ENCODE data around the gene CFHR4. TPM values are rescaled to one million over a fixed set of nuclear protein-coding genes. Genes with fewer than 3 reads are reported as not detected.
"Not testable (repeated sequence)": the region's sequence is repeated elsewhere in the genome, so short reads cannot be mapped to it uniquely, and the experiment has no call there.

Gene CFHR4
- total RNA-seq, 3 donors from 2014 or later = not detected

GRCh38 chr1:196877964-196878363, 9.9 kb upstream of the CFHR4 start:
- no peaks in the 10 kb centered on the region for H3K36me3 ChIP-seq
- no peaks in the 10 kb centered on the region for H3K27me3 ChIP-seq
- intact Hi-C loops (cut with DNase I; ENCODE audit: low total_unique reads) = no loop called here
- TF ChIP-seq POLR2A (IDR thresholded peaks at IDR 0.05) (no peak), POLR2AphosphoS5 (IDR thresholded peaks at IDR 0.05) (no peak)
- TF ChIP-seq, protein P1, sequence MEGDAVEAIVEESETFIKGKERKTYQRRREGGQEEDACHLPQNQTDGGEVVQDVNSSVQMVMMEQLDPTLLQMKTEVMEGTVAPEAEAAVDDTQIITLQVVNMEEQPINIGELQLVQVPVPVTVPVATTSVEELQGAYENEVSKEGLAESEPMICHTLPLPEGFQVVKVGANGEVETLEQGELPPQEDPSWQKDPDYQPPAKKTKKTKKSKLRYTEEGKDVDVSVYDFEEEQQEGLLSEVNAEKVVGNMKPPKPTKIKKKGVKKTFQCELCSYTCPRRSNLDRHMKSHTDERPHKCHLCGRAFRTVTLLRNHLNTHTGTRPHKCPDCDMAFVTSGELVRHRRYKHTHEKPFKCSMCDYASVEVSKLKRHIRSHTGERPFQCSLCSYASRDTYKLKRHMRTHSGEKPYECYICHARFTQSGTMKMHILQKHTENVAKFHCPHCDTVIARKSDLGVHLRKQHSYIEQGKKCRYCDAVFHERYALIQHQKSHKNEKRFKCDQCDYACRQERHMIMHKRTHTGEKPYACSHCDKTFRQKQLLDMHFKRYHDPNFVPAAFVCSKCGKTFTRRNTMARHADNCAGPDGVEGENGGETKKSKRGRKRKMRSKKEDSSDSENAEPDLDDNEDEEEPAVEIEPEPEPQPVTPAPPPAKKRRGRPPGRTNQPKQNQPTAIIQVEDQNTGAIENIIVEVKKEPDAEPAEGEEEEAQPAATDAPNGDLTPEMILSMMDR (IDR thresholded peaks at IDR 0.05) = no peak
- no peaks in the 10 kb centered on the region for H3K4me1 ChIP-seq
- no peak overlapping the region for H3K27ac ChIP-seq
- no peaks in the 10 kb centered on the region for H3K9me3 ChIP-seq
- H3K4me3 ChIP-seq = peak overlapping the region in 1 of 3 donors; percentile 35
- DNase-seq (ENCODE audit: low spot score in 2 of 2) = no peak

DNA sequence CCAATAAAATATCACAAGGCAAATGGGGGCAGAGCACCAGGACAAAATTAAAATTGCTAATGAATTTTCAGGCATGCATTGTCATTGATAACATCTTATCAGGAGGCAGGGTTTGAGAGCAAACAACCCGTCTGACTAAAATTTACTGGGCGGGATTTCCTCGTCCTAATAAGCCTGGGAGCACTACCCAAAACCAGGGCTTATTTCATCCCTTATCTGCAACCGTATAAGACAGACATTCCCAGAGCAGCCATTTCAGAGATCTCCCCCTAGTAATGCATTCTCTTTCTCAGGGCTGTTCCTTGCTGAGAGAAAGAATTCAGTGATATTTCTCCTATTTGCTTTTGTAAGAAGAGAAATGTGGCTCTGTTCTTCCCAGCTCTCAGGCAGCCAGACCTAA, 1.3 kb upstream of the CFHR4 start:
- H3K27me3 ChIP-seq; H3K27ac ChIP-seq; H3K4me1 ChIP-seq; H3K4me3 ChIP-seq; intact Hi-C loops (cut with DNase I; ENCODE audit: low total_unique reads); H3K9me3 ChIP-seq; H3K36me3 ChIP-seq; DNase-seq (ENCODE audit: low spot score in 2 of 2): not testable (repeated sequence)

DNA sequence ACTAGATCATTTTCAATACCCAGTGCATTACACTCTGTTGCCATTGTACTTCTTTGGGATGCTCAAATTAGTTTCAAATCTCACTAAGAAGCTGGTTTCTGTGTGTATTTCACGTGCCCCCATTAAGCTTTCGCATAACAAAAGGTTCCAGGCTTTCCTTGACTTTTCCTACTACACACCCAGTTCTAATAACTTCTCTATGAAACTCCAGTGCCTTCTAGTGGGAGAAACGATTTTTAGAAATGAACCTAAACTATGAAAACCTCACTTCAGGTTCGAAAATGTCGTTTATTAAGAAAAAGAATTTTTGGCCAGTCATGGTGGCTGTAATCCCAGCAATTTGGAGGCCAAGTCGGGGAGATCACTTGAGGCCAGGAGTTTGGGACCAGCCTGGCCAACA, 2.8 kb downstream of the CFHR4 start:
- intact Hi-C loops (cut with DNase I; ENCODE audit: low total_unique reads) = no loop called here
- no peaks in the 10 kb centered on the region for H3K27me3 ChIP-seq
- H3K4me1 ChIP-seq = no peaks in the 10 kb centered on the region
- DNase-seq (ENCODE audit: low spot score in 2 of 2) = no peak
- TF ChIP-seq, protein P1 (IDR thresholded peaks at IDR 0.05) = no peak
- TF ChIP-seq POLR2AphosphoS5 (IDR thresholded peaks at IDR 0.05) (no peak), POLR2A (IDR thresholded peaks at IDR 0.05) (no peak)
- no peak overlapping the region for H3K27ac ChIP-seq
- H3K36me3 ChIP-seq = no peaks in the 10 kb centered on the region
- no peak overlapping the region for H3K4me3 ChIP-seq
- H3K9me3 ChIP-seq = peaks cover 0 to 6% of the 10 kb centered on the region in 2 donors

GRCh38 chr1:196891251-196891650, 3.4 kb downstream of the CFHR4 start:
- intact Hi-C loops (cut with DNase I; ENCODE audit: low total_unique reads) = no loop called here
- Histone ChIP-seq H3K4me1 (no peaks in the 10 kb centered on the region), H3K27me3 (no peaks in the 10 kb centered on the region), H3K27ac (no peak overlapping the region), H3K9me3 (peaks cover 0 to 6% of the 10 kb centered on the region in 2 donors), H3K4me3 (no peak overlapping the region), H3K36me3 (no peaks in the 10 kb centered on the region)
- DNase-seq (ENCODE audit: low spot score in 2 of 2) = no peak
- TF ChIP-seq POLR2AphosphoS5 (IDR thresholded peaks at IDR 0.05) = no peak
- TF ChIP-seq, protein P1 (IDR thresholded peaks at IDR 0.05) = no peak

DNA sequence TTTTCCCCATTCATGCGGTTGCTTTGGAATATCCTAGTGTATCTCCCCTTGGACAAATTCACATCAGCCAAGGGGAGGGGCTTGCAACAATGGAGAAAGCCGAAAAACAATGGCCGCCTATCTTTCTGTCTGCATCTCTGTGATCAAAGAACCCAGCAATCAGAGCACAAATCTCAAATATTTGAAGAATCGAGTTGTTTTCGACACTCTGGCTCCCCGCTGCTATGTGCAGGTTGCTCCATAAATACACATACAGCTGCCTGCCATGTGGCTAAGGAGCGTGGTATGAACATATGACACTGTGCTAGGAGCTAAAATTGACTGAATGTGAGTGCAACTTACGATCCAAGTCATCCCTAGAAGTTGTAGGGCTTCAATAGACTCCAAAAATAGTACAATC, 8.5 kb downstream of the CFHR4 start:
- Histone ChIP-seq H3K27ac (no peak overlapping the region), H3K9me3 (no peaks in the 10 kb centered on the region), H3K27me3 (no peaks in the 10 kb centered on the region), H3K4me1 (no peaks in the 10 kb centered on the region), H3K4me3 (no peak overlapping the region), H3K36me3 (no peaks in the 10 kb centered on the region)
- no peak for DNase-seq (ENCODE audit: low spot score in 2 of 2)
- intact Hi-C loops (cut with DNase I; ENCODE audit: low total_unique reads) = no loop called here
- TF ChIP-seq, protein P1 (IDR thresholded peaks at IDR 0.05) = no peak
- no peak for TF ChIP-seq POLR2AphosphoS5 (IDR thresholded peaks at IDR 0.05)
- TF ChIP-seq POLR2A (IDR thresholded peaks at IDR 0.05) = no peak
